Activated CD8-positive, alpha-beta memory T cell treated with anti-CD3 and anti-CD28 coated beads, Interleukin-2, amount 50 U/mL, for 48 hours (primary cell): ENCODE measurements around the gene NOP16.
"Not testable (repeated sequence)": the region's sequence is repeated elsewhere in the genome, so short reads cannot be mapped to it uniquely, and the experiment has no call there.

Experiments
- DNase-seq: peaks from one replicate; pipeline ENCODE4 v3.0.0-alpha.2; 2020

The NOP16 gene

GRCh38 chr5:176408590-176408989 lies 20.2 kb upstream of the NOP16 start:
- no peak for DNase-seq

GRCh38 chr5:176408252-176408573 lies 19.8 kb upstream of the NOP16 start:
- not testable (repeated sequence) for DNase-seq

- no peak for DNase-seq
These were observed 19.3 kb upstream of the NOP16 start for GRCh38 chr5:176407456-176408251.

- DNase-seq = no peak
These were observed 18.1 kb upstream of the NOP16 start for GRCh38 chr5:176406436-176407052.

GRCh38 chr5:176405656-176406435 lies 17.4 kb upstream of the NOP16 start:
- no peak for DNase-seq

- no peak for DNase-seq
These were observed 13.1 kb upstream of the NOP16 start for GRCh38 chr5:176401281-176402205.

- no peak for DNase-seq
These were observed 12.2 kb upstream of the NOP16 start for GRCh38 chr5:176400382-176401156.

- no peak for DNase-seq
These were observed 9.5 kb upstream of the NOP16 start for GRCh38 chr5:176397736-176398420.

- DNase-seq = no peak
These were observed 7.9 kb upstream of the NOP16 start for GRCh38 chr5:176396330-176396729.

- no peak for DNase-seq
These were observed 6.7 kb upstream of the NOP16 start for GRCh38 chr5:176394881-176395675.

- DNase-seq = no peak
These were observed 5.7 kb upstream of the NOP16 start for GRCh38 chr5:176394096-176394495.

GRCh38 chr5:176392526-176392925 lies 4.1 kb upstream of the NOP16 start:
- no peak for DNase-seq

GRCh38 chr5:176391999-176392398 lies 3.6 kb upstream of the NOP16 start:
- no peak for DNase-seq

- no peak for DNase-seq
These were observed 3.1 kb upstream of the NOP16 start for GRCh38 chr5:176391479-176391878.

- no peak for DNase-seq
These were observed 1.0 kb upstream of the NOP16 start for GRCh38 chr5:176389135-176390123.

GRCh38 chr5:176388003-176388443 lies 375 bp downstream of the NOP16 start:
- DNase-seq = no peak

- DNase-seq = no peak
These were observed 943 bp downstream of the NOP16 start for GRCh38 chr5:176387384-176387925.

- DNase-seq = no peak
These were observed 1.9 kb downstream of the NOP16 start for GRCh38 chr5:176386491-176386890.

- no peak for DNase-seq
These were observed 3.4 kb downstream of the NOP16 start for GRCh38 chr5:176384991-176385390.
